Spinal cord (tissue), 10 donors: ENCODE measurements around the gene SEMA3D. TPM values are rescaled to one million over a fixed set of nuclear protein-coding genes. Genes with fewer than 3 reads are reported as not detected.

Experiments used
- DNase-seq, 6 donors: peaks; one replicate each; pipeline versions ENCODE4 v3.0.0 to v3.0.0-alpha.2; 2013 to 2015; ENCODE audit warnings: low spot score in 6 of 6, low read depth in 4 of 6
- H3K27ac ChIP-seq: one replicate; pipeline ENCODE4 v1.5.1; 2013; ENCODE audit warnings: low read depth, low read length, control low read depth
- H3K27me3 ChIP-seq: one replicate; pipeline ENCODE4 v1.6.1; 2013; ENCODE audit warnings: low read length; ENCODE audit not compliant: control insufficient read depth, insufficient read depth
- H3K36me3 ChIP-seq: one replicate; pipeline ENCODE4 v1.6.1; 2013; ENCODE audit warnings: low read length; ENCODE audit not compliant: control insufficient read depth, insufficient read depth
- H3K4me1 ChIP-seq: one replicate; pipeline ENCODE4 v1.6.1; 2013; ENCODE audit warnings: low read length; ENCODE audit not compliant: control insufficient read depth, insufficient read depth
- H3K4me3 ChIP-seq: one replicate; pipeline ENCODE4 v1.5.1; 2013; ENCODE audit warnings: low read depth, low read length, control low read depth
- H3K9me3 ChIP-seq: one replicate; pipeline ENCODE4 v1.6.1; 2013; ENCODE audit warnings: low read length; ENCODE audit not compliant: control insufficient read depth, insufficient read depth
- WGBS: methylation state at CpG from one replicate; pipeline ENCODE4 v1.1.5; 2013; ENCODE audit warnings: missing lambda C conversion rate; ENCODE audit not compliant: insufficient coverage; 5-methylcytosine and 5-hydroxymethylcytosine counted together
- polyA plus RNA-seq, 2 donors: library from polyadenylated mRNA; unstranded; fragments of 120-200 nt; gene quantifications; one replicate each; pipeline ENCODE4 v1.2.1, GENCODE V29; 2013; ENCODE audit not compliant: insufficient read length in 2 of 2
- total RNA-seq, 2 donors: library from RNA; depleted of rRNA in 1 of 2; stranded (reverse); fragments of 120-200 nt in 1 of 2; fragments of >200 nt in 1 of 2; gene quantifications; one replicate each; pipeline versions ENCODE4 v1.2.3 to v1.2.4, GENCODE V29; 2013 to 2014
- donor health status: healthy.

Gene SEMA3D
- total and polyA plus RNA-seq, 4 donors = 8.8 to 41.0 (median 24.4) TPM

DNA sequence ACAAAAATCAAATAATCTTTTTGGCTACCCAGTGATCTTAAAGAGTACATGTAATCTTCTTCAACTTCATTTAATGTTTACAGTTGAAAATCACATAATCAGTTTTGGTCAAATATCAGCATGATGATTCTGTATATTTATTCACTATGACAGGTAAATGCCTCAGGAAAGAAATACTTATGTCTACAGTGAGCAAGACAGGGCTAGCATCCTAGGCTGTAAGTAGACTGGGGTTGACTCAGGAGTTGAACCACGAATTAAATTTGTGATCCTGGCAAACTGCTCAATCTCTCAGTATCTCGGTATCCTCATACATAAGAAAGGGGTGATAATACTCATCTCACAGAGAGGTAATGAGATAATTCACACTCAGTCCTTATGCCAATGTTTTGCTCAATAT lies 71.8 kb downstream of the SEMA3D start:
- no peaks in the 10 kb centered on the region for H3K27me3 ChIP-seq
- no CpG with 5 or more reads among the region's 2 CpGs for WGBS
- H3K9me3 ChIP-seq = no peaks in the 10 kb centered on the region
- no peak for DNase-seq
- no peak overlapping the region for H3K27ac ChIP-seq
- H3K4me3 ChIP-seq = no peak overlapping the region
- H3K36me3 ChIP-seq = no peaks in the 10 kb centered on the region
- no peaks in the 10 kb centered on the region for H3K4me1 ChIP-seq

DNA sequence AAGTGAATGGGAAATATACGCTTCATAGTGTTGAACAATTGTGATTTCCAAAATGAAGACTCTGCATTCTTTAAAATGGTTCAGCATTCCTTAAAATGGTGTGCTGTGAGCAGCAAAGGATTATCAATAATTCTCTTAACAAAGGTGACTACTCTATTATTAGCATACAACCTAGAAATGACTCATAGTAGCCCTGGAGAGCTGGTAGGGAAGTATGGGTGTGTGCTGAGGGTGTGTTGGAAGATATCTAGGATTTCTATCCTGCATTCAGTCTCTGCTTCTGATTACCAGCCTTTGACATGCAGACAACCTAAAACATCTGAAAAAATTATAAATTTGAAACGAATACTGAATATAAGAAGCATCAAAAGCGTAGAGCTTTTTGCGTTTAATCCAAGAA lies 72.5 kb downstream of the SEMA3D start:
- Histone ChIP-seq H3K27ac (no peak overlapping the region), H3K36me3 (no peaks in the 10 kb centered on the region), H3K9me3 (no peaks in the 10 kb centered on the region), H3K27me3 (no peaks in the 10 kb centered on the region), H3K4me1 (no peaks in the 10 kb centered on the region), H3K4me3 (no peak overlapping the region)
- DNase-seq = no peak
- WGBS = no CpG with 5 or more reads among the region's 4 CpGs

DNA sequence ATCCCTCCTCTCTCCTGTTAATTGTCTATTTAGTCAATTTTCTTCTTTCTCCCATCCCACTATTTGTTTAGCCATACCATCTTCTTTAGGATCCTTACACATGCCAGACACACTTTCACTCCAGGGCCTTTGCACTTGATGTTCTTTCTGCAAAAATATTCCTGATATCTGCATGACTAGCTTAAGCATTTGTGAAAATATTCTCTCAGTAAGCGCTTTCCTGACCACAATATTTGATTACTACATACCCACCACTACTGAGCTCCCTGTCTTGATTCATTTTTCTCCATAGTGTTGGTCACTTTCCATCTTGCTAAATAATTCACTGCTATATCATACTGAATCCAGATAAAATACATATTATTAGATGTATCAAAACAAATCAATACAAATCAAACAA lies 75.1 kb downstream of the SEMA3D start:
- Histone ChIP-seq H3K27me3 (no peaks in the 10 kb centered on the region), H3K36me3 (no peaks in the 10 kb centered on the region), H3K4me3 (no peak overlapping the region), H3K27ac (no peak overlapping the region), H3K4me1 (no peaks in the 10 kb centered on the region), H3K9me3 (no peaks in the 10 kb centered on the region)
- no peak for DNase-seq
- 100% methylated on average over 1 of the region's 1 CpG for WGBS

DNA sequence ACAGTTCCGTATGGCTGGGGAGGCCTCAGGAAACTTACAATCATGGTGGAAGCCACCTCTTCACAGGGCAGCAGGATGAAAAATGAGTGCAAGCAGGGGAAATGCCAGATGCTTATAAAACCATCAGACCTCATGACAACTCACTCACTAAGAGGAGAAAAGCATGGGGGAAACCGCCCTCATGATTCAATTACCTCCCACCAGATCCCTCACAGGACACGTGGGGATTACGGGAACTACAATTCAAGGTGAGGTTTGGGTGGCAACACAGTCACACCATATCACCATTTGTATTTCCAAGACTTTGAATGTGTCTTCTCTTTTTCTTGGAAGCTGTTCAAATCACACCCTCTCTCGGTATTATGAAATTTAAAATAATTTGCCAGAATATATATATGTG lies 80.1 kb downstream of the SEMA3D start:
- H3K27ac ChIP-seq = no peak overlapping the region
- no peak for DNase-seq
- H3K27me3 ChIP-seq = no peaks in the 10 kb centered on the region
- no peaks in the 10 kb centered on the region for H3K9me3 ChIP-seq
- no peaks in the 10 kb centered on the region for H3K36me3 ChIP-seq
- WGBS = no CpG with 5 or more reads among the region's 5 CpGs
- no peak overlapping the region for H3K4me3 ChIP-seq
- H3K4me1 ChIP-seq = no peaks in the 10 kb centered on the region

DNA sequence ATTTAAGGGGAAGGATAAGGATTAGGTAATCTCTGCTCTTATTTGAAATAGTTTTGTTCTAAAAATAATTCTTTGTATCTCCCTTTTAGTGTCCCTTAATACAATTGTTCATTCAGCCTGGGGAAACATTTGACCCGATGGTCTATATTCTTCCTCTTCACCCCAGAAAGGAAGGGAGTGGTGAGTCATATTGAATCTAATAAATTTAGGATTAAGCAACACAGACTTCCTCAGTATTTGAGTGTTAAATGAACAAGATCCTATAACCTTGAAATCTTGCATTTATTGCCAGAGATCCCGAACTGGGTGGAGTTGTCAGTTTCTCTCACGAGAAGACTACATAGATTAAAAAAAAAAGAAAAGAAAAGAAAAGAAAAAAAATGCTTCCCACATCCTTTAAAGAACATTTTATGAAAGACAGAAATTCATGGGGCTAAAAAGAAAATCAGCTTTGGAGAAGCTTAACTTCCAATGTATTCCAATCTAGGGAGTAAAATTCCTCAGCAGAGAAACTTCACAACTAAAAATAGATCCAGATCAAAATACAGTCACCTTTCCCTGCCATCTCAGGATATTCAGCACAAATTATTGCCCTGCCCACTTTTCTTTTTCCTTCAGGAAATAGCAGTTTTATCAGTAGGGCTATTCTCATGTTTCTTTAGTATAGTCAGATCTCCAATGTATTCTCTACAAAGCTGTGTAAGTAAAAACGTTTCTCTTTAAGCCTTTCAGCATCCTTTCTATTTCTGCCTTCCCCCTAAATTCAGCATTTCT lies 82.2 kb downstream of the SEMA3D start:
- no CpG with 5 or more reads among the region's 4 CpGs for WGBS
- no peak for DNase-seq
- no peaks in the 10 kb centered on the region for H3K27me3 ChIP-seq

DNA sequence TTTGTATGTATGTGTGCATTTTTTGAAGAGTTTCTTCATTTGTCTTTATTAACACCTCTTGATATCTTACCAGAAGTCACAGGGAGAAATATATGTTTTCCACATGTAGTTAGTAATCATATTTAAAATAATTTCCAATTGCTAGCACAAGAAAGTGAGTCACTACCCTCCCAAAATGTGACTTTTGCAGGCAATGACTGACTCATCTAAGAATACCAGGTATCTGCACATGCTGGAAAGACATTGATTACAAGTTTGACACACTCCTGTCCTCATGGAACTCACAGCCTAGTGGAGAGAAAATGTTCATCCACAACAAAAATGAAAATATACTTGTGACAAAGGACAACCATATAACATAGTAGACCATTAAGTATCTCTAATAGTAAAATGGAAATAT lies 82.9 kb downstream of the SEMA3D start:
- H3K4me1 ChIP-seq = no peaks in the 10 kb centered on the region
- no peak overlapping the region for H3K4me3 ChIP-seq
- H3K9me3 ChIP-seq = no peaks in the 10 kb centered on the region
- no peaks in the 10 kb centered on the region for H3K27me3 ChIP-seq
- no peak overlapping the region for H3K27ac ChIP-seq
- H3K36me3 ChIP-seq = no peaks in the 10 kb centered on the region
- DNase-seq = no peak

More for the DNA sequence above, 82.2 kb downstream of the SEMA3D start:
- H3K4me3 ChIP-seq = no peak overlapping the region
- no peaks in the 10 kb centered on the region for H3K36me3 ChIP-seq
- H3K9me3 ChIP-seq = no peaks in the 10 kb centered on the region
- no peaks in the 10 kb centered on the region for H3K4me1 ChIP-seq
- H3K27ac ChIP-seq = no peak overlapping the region

DNA sequence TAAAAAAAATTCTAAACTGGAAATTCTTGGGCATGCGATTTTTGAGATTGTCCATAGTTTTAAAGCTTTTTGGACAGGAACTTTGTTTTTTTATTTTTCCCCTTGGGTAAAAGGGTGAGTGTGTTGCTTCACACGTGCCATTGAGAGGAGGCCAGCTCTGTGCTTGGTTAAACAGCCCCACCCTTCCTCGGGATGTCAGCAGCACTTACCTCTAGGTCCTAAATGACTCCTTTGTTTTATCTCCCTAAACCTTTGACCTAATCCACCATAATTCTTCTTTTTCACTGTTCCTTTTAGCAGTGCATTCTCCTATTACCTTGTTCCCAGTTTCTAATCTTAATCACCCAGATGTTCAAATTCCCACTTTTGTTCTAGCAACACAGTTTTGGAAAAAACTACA lies 83.5 kb downstream of the SEMA3D start:
- Histone ChIP-seq H3K27ac (no peak overlapping the region), H3K27me3 (no peaks in the 10 kb centered on the region), H3K4me1 (no peaks in the 10 kb centered on the region), H3K9me3 (no peaks in the 10 kb centered on the region), H3K36me3 (no peaks in the 10 kb centered on the region), H3K4me3 (no peak overlapping the region)
- WGBS = 40% methylated on average over 2 of the region's 3 CpGs
- DNase-seq = no peak

DNA sequence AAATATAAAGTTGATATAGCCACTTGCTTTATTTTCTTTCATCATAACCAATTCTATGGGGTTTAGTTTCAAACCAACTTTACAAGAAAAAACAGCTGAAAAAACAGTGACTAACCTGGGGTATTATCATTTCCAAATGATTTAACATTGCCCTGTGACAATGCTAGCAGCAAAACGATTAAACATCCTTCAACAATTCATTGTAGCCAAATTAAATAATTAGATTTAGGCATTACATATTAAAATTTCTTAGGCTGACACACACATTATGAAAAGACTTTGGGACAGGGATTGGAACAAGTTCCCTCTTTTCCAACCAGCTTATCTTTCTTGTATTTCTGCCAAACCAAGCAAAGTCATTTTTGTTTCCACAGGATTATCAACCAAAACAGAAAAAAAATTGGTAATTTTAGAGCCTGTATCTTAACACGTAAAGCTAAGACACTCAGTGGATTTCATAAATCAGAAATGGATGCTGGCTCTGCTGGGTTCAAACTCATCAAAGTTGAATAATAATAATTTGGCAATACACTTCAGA lies 84.0 kb downstream of the SEMA3D start:
- H3K4me1 ChIP-seq = no peaks in the 10 kb centered on the region
- no peak overlapping the region for H3K27ac ChIP-seq
- no peaks in the 10 kb centered on the region for H3K9me3 ChIP-seq
- no peaks in the 10 kb centered on the region for H3K27me3 ChIP-seq
- WGBS = no CpG with 5 or more reads among the region's 2 CpGs
- no peak for DNase-seq
- H3K36me3 ChIP-seq = no peaks in the 10 kb centered on the region
- H3K4me3 ChIP-seq = no peak overlapping the region

DNA sequence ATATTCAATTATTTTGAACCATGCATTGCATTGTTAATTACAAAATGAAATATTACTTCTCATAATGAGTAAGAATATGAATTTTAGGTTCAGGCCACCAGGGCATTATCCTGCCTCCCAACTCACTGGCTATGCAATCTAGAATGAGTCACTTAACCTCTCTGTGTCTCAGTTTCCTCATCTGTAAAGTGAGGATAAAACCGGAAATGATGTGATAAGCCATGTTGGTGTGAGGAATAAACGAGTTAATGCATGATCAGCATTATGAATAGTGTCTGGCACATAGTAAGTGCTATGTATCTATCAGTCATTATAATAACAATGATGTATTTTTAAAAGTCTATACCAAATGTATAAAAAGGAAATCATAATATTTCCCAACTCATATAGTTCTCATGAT lies 85.5 kb downstream of the SEMA3D start:
- H3K9me3 ChIP-seq = no peaks in the 10 kb centered on the region
- WGBS = no CpG with 5 or more reads among the region's 2 CpGs

DNA sequence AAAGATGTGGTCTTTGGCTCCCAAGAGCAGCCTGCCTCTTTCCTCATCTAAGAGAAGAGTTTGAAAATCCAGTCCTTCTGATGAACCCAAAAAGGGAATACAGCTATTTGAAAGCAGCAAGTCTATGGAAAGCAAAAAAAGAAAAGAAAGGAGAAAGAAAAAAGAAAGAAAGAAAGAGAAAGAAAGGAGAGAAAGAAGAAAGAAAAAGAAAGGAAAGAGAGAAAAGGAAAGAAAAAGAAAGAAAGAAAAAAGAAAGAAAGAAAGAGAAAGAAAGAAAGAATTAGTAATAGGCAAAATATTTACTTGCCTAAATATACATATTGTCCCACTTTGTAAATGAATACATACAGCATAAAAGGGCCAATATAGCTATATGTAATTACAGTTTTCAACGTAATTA lies 89.0 kb downstream of the SEMA3D start:
- H3K36me3 ChIP-seq = no peaks in the 10 kb centered on the region
- H3K27me3 ChIP-seq = no peaks in the 10 kb centered on the region
- no peak overlapping the region for H3K27ac ChIP-seq
- H3K9me3 ChIP-seq = no peaks in the 10 kb centered on the region
- H3K4me1 ChIP-seq = no peaks in the 10 kb centered on the region
- no peak for DNase-seq
- WGBS = no CpG with 5 or more reads among the region's 1 CpG
- no peak overlapping the region for H3K4me3 ChIP-seq

More for the DNA sequence above, 85.5 kb downstream of the SEMA3D start:
- Histone ChIP-seq H3K36me3 (no peaks in the 10 kb centered on the region), H3K27ac (no peak overlapping the region), H3K4me1 (no peaks in the 10 kb centered on the region), H3K4me3 (no peak overlapping the region), H3K27me3 (no peaks in the 10 kb centered on the region)
- no peak for DNase-seq
